HG02970 (cell line): Measurements from ENCODE around the gene FOXP1.

Experiments
- ATAC-seq: cut with Tn5 transposase; IDR thresholded peaks from one replicate; pipeline ENCODE4 v1.9.1; 2021; ENCODE audit warnings: mild to moderate bottlenecking, moderate library complexity, moderate number of reproducible peaks; ENCODE audit not compliant: unreplicated experiment, low FRiP score

Gene FOXP1

DNA sequence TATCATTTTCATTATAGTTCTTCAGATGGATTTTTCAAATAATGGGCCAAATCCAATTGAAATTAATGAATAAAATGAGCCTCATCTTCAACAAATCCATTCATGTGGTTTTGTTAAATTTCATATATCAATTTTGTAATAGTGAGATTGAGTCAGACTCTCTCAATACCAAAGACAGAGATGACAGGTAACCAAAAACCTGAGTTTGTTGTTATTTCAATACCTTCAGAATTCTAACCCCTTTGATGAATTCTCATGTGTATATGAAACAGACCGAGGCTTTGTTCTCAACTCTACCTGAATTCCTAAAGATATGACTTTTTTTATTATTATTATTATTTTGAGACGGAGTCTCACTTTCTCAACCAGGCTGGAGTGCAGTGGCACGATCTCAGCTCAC is 92.8 kb downstream of the FOXP1 start:
- ATAC-seq: no peak

DNA sequence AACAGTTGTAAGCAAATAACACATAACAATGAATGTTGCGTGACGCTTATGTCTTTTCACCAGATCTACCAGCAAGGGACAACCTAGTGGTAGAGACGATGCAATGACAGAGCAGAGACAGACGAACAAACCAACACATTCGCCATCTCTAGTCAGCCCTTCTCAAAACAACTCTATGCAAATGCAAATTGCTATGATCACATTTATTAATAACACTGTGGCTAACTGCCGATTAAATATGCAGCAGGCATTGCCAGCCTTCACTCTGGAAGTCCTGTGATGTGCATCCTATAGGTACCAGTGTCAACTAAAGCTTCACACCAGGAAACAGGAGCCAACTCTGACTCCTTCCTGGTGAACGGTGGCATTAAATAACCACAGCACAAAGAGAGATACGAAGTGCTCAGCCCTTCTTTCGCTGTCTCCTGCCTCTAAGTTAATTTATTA is 94.2 kb downstream of the FOXP1 start:
- ATAC-seq: no peak

DNA sequence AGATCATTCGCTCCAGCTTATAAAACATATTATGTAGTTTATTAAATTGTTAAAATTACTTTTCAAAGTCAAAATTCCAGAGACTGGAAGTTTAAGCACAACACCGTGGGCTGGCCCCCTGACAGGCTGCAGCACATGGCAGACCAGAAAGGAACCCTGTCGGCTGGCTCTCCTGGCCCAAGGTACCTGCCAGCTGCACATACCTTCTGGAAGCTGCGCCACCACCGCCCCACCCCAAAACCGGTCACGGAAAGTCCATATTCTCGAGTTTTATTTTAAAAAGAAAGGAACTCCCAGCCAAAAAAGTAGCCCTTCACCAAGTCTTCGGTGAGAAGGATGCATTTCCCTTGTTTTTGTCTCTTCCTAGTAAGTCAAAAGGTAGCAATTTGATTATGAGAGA is 94.6 kb downstream of the FOXP1 start:
- no peak for ATAC-seq

DNA sequence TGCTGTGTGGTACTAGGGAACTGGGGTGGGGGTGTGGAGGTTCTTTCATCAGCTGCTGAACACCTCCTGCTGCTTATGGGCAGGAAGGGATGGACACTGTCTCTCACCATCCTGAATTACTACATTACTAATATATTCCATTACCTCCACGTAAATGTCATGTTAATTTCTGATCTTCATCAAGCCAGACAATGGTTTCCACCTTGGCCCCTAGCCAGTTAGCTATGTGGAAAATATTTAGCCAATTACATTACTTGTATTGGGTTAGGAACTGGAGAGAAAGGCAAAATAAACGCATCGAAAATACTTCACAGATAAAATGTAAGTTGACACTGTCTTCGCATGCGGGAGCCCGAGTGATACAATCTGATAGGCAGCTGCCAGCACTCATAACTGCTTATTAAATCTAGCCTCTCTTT is 95.1 kb downstream of the FOXP1 start:
- no peak for ATAC-seq

DNA sequence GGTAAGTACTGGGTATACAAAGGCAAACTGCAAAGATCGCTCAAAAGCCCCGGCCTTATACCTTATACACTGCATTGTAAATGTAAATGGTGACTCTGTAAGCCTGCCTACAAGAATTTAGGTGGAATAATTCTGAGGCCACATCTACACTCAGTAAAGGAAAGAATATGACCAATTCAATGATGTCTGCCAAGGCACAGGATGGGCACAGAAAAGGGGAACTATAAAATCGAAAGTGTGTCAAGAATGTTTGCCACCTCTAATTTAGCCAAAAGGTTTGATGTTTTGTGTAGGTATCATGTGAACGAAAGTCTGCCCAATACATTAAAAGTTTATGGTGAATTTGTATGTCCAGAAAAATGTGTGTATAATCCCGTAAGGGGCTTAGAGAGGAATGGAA is 96.1 kb downstream of the FOXP1 start:
- no peak for ATAC-seq

DNA sequence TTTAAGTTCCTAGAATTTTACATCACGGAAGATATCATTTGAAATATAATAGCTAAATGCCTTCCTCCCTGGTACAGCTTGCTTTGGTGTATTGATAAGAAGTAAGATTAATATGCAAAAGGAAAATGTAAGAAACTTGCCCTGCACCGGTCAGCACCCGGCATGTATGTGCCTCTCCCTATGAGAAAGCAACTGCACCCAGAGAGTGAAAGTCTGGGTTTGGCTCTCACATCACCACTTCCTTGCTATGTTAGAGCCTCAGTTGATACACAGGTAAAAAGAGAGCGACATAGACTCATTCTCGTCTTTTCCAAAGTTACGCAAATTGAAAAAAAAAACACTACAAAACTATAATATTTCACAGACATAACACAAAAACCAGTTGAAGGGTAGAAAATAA is 96.7 kb downstream of the FOXP1 start:
- ATAC-seq: no peak

DNA sequence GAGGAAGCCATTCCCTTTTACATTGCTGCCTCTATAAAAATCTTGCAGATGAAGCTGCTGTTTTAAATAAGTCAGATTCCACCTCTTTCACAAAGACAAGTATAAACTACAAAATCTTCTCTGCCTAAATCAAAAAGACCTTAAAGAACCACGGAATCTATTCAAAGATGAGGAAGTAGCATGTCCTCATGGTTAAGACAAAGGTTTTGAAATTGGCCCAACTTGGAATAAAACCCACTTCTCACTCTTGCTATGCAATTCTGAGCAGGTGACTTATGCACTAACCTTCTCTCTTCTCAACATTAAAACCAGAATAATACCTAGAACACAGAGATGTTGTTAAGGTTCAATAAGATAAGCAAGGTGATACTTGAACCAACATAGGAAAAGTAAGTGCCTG is 97.6 kb downstream of the FOXP1 start:
- no peak for ATAC-seq

DNA sequence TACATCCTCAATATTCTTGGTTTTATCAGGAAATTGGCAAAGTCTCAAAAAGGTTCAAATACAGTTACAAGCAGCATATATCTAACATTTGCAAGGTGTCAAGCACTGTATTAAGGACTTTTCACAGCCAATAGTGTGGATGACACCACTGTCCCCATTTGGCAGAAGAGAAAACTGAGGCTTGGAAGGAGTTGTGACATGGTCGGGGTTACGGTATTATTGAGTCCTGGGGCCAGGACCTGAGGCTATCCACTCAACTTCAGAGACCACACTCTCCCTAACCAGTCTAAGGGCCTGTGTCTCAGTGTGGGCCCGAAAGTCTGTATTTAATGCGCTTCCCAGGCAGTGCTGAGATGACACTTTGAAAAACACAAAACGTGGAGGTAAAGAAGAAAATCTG is 99.1 kb downstream of the FOXP1 start:
- ATAC-seq: no peak

DNA sequence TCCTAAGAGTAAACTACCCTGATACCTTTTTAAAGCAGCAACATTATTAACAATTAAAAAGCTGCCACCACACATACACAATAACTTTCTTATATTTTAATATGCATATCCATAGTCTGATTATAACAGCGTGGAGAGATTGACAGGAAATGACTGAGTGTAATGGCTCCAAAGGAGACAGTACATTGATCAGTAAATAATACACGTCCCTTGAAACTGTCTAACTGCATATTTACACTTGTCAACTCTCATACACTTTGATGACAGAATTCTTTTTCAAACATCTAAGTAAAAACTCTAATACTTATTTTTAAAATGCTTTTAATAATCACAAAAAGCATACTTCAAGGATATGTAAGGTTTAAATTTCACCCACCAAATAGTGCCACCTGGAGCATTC is 99.5 kb downstream of the FOXP1 start:
- no peak for ATAC-seq

DNA sequence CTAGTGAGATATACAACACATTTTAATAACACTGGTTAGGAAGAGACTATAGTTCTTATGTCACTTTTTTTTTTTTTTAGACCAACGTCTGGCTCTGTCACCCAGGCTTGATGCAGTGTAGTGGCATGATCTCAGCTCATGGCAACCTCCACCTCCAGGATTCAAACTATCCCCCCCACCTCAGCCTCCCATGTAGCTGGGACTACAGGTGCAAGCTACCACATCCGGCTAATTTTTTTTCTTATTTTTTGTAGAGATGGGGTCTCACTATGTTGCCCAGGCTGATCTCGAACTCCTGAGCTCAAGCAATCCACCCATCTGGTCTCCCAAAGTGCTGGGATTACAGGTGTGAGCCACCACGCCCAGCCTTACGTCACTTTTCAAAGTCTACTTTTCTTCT is 100.8 kb downstream of the FOXP1 start:
- ATAC-seq: no peak

DNA sequence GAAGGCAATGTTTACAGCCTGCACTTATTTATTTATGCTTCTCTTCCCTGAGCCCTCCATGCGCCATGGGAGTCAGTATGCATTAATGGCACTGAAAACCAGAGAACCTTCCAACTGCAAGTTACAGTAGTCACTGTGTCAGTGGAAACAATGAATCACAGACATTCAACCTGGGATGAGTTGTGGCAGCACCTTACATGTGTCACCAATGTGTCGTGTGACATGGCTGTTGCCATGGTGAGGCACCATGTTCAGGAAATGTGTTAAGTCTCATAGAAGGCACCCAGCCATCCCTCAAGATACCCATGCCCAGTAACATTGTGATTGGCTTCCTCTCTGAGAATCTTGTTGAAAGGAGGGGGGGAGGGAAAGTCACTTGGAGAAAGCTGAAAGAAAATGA is 105.0 kb downstream of the FOXP1 start:
- ATAC-seq: no peak

DNA sequence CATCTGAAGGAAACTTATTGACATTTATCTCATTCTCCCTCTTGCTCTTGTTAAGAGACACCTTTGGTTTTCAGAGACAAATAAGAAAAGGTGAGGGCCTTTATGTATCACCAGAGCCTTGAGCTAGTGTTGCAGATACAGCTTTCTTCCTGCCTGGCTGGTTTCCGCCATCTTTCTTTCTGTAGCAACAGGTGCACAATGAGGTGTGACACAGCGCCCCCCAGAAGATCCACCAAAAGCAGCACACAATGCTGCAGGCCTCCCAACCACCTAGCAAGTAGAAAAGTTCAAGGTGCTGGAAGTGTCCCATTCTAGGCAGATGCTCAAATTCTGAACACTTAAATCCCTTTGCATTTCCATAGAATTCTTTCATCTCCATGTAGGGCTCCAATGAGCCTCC is 106.6 kb downstream of the FOXP1 start:
- ATAC-seq: no peak

DNA sequence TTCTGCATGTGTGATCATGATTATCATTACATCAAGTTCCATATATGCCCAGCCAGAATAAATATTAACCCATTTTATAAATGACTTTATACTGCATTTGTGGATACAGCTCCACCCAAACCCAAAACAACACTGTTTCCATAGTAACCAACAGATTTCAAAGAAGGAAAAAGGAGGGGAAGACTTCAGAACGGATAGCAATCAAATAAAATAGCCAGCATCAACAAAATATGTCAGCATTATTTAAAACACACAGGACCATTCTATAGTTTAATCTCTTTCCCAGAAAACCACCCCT is 114.4 kb downstream of the FOXP1 start:
- no peak for ATAC-seq

DNA sequence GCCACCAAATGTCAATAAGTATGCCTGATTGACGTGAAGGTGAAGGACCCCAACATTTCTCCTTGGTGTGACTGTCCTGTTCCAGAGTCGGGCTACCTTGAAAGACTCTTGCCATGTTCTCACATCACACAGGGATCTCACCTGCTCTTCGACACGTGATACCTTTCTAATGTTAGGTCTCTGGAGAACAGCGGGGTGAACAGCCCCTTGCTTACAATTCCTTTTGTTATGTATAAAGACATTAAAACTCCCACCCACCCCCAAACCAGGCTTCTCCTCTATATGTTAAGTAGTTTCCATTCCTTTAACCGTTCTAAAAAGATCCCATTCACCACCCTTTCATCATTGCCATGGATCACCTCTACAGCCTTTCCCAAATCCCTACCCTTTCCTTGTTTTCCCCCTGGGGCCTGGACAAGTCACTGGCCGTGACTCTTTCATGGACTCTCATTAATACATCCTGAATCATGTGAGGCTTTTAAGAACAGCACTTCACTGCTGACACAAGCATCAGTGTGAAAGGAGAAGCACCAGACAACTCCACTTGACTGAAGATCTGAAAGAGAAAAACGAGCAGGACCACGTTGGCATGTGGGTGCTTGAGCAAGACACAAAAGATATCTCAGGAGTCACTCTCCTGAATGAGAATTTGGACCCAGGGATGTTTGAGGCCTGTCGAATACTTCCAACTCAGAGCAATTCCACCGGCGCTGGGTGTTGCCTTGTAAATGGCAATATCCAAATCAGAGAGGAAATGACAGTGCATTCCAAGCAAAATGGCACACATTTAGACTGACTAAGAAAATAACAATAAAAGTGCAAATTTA is 115.0 kb downstream of the FOXP1 start:
- ATAC-seq: no peak

DNA sequence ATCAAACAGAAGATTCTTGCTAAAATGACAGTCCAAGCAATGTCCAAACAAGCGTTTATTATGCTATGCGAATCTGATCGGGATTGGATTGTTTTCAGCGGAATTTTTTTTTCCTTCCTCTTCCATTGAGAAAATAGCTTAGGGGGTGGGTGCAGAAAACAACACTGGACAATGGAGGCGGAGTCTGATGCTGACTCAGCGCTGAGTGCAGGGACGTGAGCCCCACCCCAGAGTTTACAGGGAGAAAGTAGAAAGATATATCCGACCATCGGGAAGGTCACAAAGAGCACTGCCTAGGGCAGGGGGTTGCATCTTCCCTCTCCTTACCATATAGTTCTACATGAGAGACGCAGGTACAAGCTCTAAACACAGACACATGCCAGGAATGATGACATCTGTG is 117.0 kb downstream of the FOXP1 start:
- no peak for ATAC-seq

DNA sequence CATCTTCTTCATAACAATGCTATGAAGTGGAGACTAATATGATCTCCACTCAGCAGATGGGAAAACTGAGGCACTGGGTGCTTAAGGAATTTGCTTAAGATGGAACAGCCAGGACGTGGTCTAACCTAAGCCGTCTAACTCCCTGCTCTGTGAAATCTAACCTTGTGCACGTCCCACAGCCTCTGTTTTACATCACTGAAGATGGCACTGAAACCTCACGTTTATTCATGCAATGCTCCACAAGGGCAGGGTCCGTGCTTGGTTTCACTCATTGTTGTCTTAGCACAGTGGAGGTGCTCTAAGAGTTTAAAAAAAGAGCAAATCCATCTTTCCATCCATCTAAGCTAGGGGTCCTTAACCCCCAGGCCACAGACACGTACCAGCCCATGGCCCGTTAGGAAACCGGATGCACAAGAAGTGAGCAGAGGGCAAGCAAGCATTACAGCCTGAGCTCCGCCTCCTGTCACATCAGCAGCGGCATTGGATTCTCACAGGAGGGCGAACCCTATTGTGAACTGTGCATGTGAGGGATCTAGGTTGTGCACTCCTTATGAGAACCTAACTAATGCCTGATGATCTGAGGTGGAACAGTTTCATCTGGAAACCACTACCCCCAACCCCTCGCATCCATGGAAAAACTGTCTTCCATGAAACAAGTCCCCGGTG is 118.0 kb downstream of the FOXP1 start:
- no peak for ATAC-seq

DNA sequence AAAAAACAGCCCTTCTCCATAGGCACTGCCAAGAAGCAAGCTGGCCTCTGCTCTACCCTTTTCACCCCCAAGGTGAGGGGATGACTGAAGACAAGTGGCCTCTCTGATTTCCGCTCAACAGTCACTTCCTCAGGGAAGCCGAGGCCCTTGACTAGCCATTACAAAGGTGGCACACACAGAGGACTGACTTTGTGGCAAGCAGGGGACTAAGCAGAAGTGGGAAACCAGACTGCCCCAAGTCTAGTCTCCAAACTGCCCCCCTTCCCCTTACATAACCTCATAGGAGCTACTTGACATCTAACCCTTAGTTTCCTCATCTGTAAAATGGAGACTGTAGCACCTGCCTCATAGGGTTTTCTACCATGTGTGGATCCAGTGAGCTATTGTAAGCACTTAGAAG is 118.9 kb downstream of the FOXP1 start:
- ATAC-seq: no peak

DNA sequence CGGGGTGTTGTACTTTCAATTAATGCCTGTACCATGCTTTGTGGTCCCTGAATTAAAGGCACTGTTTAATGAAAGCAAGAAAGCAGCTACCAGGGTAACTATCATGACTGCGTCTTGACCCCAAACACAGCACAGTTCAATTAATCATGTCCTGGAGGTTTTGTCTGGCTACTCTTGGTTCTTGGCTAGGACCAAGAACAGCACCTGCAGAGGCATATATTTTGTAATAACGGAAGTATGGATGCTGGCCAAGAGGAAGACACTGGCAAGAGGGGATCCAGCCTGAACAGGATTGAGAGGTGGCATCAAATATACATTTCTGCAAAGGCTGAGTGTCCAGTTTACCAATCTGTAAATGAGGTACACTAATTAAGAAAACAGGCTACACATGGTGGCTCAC is 119.9 kb downstream of the FOXP1 start:
- no peak for ATAC-seq

DNA sequence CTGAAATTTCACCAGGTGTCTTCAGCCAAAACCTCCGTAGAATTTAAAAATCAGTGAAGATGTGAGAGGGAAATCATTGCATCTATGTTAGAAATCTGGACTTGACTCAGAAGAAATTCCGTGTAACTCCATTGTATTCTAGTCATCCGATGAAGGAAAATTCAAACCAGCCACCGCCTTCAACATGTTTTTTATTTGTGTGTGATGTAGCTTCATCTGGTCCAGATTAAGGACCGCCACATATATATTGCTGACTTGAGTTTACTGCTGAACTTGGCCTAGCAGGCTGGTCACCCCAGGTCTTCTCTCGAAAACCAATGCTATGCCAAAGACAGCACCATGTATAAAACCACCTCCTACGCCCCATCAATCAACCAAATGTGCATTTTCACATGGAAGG is 120.9 kb downstream of the FOXP1 start:
- no peak for ATAC-seq

DNA sequence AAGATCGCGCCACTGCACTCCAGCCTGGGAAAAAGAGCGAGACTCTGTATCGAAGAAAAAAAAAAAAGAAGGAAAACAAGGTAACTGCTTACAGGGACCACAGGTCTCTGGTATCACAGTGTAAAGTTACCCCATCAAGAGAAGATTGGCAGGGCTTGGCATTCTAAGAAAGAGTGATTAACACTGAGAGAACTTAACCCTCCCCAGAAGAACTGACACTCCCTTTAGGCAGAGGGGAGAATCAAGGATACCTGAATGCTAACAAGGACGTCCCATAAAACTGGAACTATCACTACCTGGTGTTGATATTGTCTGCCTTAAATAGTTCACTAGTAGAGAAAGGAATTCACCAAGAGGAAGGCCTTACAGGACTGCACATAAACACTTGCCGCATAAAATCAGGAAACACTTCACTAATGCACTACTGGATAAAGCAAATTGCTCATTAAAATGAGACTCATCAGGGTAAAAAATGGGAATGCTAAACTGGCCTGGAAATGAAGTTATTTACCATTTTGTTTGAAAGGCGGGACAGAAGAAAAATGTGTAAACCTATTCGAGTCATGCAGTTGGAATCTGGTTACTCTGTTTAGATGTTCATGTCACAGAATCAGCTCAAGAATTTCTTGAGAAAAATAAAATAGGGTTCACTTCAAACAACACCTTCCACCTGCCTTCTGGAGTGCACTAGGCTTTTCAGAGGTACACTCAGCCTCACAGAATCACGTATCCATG is 121.6 kb downstream of the FOXP1 start:
- ATAC-seq: no peak

DNA sequence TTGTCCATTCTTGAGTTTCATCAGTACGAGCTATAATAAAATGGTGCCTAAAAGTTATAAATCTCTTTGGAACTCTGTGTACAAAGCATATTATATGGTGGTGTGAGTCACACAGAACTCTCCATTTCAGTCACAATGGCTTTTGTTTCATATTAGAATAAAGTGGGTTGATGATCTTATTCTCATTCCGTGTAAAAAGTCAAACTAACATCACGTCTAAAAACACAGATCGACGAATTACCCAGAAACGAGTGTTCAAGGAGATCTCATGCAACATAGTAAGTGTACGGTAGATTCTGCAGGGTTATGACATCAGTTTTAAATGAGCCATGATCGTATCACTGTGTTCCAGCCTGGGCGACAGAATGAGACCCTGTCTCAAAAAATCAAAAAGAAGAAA is 122.4 kb downstream of the FOXP1 start:
- no peak for ATAC-seq

DNA sequence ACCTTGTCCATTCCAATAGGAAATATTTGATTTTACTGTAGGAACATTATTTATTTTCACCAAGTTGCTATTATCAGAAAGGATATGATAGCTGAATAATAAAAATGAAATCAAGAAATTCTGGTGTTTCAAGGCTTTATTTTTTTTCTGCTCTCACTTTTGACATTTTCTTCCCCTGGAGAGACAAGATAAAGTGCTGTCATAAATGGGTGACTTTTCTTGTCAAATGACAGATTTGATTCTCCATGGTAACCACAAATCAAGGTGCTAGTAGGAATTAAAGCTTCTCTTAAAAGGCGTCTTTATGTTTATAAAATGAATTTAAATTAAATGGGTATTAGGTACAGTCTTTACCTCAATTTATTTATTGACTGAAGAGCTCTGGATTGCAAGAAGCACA is 124.6 kb downstream of the FOXP1 start:
- ATAC-seq: no peak
